ENCODE measurements around the gene TUSC7.

GRCh38 chr3:116678853-116679252 lies 30.7 kb upstream of the TUSC7 start:
- no peak for TF ChIP-seq MAX (IDR thresholded peaks at IDR 0.05; ENCODE audit: low read depth, low read length)
- TF ChIP-seq CTCF (IDR thresholded peaks at IDR 0.05; ENCODE audit: low read depth, low read length) = no peak
- no peak for TF ChIP-seq POLR2A (IDR thresholded peaks at IDR 0.05; ENCODE audit: extremely low read depth, insufficient read length)

All from NB4 (cell line).